ENCODE data around the gene OPN3. TPM values are rescaled to one million over a fixed set of nuclear protein-coding genes. Genes with fewer than 3 reads are reported as not detected.

Gene OPN3
- total RNA-seq, 1 donor from 2014 or later, result 12.5 TPM

DNA sequence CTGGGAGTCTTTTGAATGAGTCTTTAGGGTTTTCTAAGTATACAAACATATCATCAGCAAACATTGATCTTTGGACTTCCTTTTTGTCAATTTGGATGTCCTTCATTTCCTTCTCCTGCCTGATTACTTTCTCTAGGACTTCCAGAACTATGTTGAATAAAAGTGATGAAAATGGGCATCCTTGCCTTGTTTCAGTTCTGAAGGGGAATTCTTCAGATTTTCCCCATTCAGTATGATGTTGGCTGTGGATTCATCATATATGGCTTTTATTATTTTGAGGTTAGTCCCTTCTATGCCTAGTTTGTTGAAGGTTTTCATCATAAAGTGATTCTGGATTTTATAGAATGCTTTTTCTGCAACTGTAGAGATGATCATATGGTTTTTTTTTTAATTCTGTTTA lies 66.0 kb downstream of the OPN3 start:
- H3K36me3 Mint-ChIP-seq (ENCODE audit: unreplicated experiment), result no peaks in the 10 kb centered on the region
- TF ChIP-seq, protein P1, sequence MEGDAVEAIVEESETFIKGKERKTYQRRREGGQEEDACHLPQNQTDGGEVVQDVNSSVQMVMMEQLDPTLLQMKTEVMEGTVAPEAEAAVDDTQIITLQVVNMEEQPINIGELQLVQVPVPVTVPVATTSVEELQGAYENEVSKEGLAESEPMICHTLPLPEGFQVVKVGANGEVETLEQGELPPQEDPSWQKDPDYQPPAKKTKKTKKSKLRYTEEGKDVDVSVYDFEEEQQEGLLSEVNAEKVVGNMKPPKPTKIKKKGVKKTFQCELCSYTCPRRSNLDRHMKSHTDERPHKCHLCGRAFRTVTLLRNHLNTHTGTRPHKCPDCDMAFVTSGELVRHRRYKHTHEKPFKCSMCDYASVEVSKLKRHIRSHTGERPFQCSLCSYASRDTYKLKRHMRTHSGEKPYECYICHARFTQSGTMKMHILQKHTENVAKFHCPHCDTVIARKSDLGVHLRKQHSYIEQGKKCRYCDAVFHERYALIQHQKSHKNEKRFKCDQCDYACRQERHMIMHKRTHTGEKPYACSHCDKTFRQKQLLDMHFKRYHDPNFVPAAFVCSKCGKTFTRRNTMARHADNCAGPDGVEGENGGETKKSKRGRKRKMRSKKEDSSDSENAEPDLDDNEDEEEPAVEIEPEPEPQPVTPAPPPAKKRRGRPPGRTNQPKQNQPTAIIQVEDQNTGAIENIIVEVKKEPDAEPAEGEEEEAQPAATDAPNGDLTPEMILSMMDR (IDR thresholded peaks at IDR 0.05; ENCODE audit: partially characterized antibody, unreplicated experiment), result no peak
- no peak for DNase-seq
- H3K27ac Mint-ChIP-seq (ENCODE audit: unreplicated experiment), result no peak overlapping the region
- H3K27me3 Mint-ChIP-seq (ENCODE audit: unreplicated experiment), result no peaks in the 10 kb centered on the region
- no peak overlapping the region for H3K4me3 Mint-ChIP-seq (ENCODE audit: unreplicated experiment)
- peaks cover 1% of the 10 kb centered on the region for H3K9me3 Mint-ChIP-seq (ENCODE audit: unreplicated experiment)
- H3K4me1 Mint-ChIP-seq (ENCODE audit: low read depth, unreplicated experiment), result no peaks in the 10 kb centered on the region

DNA sequence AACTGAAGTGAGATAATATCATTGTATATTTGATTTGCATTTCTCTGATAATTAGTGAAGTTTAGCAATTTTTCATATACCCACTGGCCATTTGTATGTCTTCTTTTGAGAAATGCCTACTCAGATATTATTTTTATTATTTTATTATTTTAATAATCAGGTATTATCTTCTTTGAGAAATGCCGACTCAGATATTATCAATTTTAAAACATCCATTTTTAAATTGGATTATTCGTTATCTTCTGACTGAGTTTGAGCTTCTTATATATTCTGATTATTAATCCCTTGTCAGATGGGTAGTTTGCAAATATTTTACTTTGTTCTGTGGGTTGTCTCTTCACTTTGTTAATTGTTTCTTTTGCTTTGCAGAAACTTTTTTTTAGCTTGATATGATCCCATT lies 70.3 kb downstream of the OPN3 start:
- no peaks in the 10 kb centered on the region for H3K36me3 Mint-ChIP-seq (ENCODE audit: unreplicated experiment)
- peaks cover 2% of the 10 kb centered on the region for H3K27me3 Mint-ChIP-seq (ENCODE audit: unreplicated experiment)
- no peaks in the 10 kb centered on the region for H3K9me3 Mint-ChIP-seq (ENCODE audit: unreplicated experiment)
- DNase-seq, result no peak
- TF ChIP-seq, protein P1 (IDR thresholded peaks at IDR 0.05; ENCODE audit: partially characterized antibody, unreplicated experiment), result no peak
- no peaks in the 10 kb centered on the region for H3K4me1 Mint-ChIP-seq (ENCODE audit: low read depth, unreplicated experiment)
- no peak overlapping the region for H3K4me3 Mint-ChIP-seq (ENCODE audit: unreplicated experiment)
- no peak overlapping the region for H3K27ac Mint-ChIP-seq (ENCODE audit: unreplicated experiment)

DNA sequence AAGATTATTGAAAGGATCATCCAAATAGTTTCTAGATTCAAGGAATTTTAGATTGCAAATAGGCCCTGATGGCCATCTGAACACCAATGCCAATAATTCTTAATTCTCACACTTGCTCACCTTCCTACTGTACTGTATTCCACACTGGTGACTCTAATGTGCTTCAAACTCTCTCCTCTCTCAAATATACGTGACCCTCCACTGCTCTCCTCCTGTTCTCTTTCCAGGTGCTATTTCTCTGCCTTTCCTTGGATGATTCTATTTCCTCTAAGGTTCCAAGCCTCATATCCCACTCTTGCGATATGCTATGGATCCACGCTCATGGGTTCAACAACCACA lies 79.4 kb downstream of the OPN3 start:
- no peak for DNase-seq
- H3K9me3 Mint-ChIP-seq (ENCODE audit: unreplicated experiment), result no peaks in the 10 kb centered on the region
- TF ChIP-seq, protein P1 (IDR thresholded peaks at IDR 0.05; ENCODE audit: partially characterized antibody, unreplicated experiment), result no peak
- peaks cover 4% of the 10 kb centered on the region for H3K27me3 Mint-ChIP-seq (ENCODE audit: unreplicated experiment)
- H3K4me3 Mint-ChIP-seq (ENCODE audit: unreplicated experiment), result no peak overlapping the region
- H3K4me1 Mint-ChIP-seq (ENCODE audit: low read depth, unreplicated experiment), result no peaks in the 10 kb centered on the region
- H3K27ac Mint-ChIP-seq (ENCODE audit: unreplicated experiment), result no peak overlapping the region
- no peaks in the 10 kb centered on the region for H3K36me3 Mint-ChIP-seq (ENCODE audit: unreplicated experiment)

DNA sequence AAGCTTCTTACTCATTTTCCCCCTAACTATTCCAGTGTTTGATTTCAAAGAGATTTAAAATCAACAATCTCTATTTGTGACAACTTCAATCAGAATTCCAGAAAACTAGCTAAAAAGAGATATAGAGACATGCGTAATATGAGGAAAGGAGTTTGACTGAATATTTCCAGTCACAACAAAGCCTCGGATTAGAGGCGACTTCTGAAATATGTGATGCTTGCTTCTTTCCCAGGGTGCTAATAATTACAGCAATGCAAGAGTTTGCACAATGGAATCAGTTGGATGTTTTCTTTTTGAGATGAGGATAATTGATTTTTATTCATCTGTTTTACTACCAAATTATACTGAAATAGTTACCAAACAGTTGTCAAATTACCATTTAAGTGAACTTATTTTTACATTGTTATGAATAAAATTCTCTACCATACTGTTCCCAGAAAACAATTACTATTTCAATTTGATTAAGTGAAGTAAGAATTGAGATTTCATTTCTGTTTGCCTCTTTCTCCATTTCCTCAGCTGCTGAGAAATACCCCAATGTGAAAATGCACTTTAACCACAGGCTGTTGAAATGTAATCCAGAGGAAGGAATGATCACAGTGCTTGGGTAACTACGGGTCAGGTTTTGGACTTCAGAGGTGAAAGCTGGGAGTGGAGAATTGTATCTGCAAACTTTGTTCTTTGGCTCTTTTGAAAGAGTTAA lies 79.9 kb downstream of the OPN3 start:
- Mint-ChIP-seq H3K36me3 (ENCODE audit: unreplicated experiment) (no peaks in the 10 kb centered on the region), H3K4me1 (ENCODE audit: low read depth, unreplicated experiment) (no peaks in the 10 kb centered on the region), H3K27ac (ENCODE audit: unreplicated experiment) (no peak overlapping the region), H3K4me3 (ENCODE audit: unreplicated experiment) (no peak overlapping the region), H3K27me3 (ENCODE audit: unreplicated experiment) (peaks cover 4% of the 10 kb centered on the region), H3K9me3 (ENCODE audit: unreplicated experiment) (no peaks in the 10 kb centered on the region)
- no peak for DNase-seq
- TF ChIP-seq, protein P1 (IDR thresholded peaks at IDR 0.05; ENCODE audit: partially characterized antibody, unreplicated experiment), result no peak

DNA sequence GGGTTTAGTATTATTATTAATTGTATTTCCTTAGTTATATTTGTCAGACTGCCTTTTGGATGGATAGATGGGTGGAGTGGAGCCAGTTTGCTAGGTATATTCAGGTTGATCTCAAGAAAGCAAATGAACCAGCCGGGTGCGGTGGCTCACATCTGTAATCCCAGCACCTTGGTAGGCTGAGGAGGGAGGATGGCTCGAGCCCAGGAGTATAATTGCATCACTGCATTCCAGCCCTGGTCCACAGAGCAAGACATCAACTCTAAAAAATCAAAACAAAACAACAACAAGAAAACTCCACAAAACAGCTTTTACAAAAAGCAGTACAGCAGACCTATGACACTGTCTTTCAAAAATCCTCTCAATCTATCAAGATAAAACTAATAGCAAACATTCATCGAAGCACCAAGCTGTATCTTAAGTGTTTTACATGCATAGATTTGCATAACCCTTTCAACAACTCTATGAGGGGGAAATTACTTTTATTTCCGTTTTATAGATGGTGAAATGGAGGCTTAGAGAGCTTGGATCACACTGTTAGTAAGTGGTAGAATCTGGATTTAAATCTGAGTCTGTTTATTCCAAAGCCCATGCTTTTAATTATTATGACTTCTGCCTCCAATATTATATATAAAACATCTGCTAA lies 82.5 kb downstream of the OPN3 start:
- Mint-ChIP-seq H3K27me3 (ENCODE audit: unreplicated experiment) (peaks cover 2% of the 10 kb centered on the region), H3K4me1 (ENCODE audit: low read depth, unreplicated experiment) (no peaks in the 10 kb centered on the region), H3K27ac (ENCODE audit: unreplicated experiment) (no peak overlapping the region), H3K9me3 (ENCODE audit: unreplicated experiment) (no peaks in the 10 kb centered on the region), H3K4me3 (ENCODE audit: unreplicated experiment) (no peak overlapping the region), H3K36me3 (ENCODE audit: unreplicated experiment) (no peaks in the 10 kb centered on the region)
- no peak for DNase-seq
- TF ChIP-seq, protein P1 (IDR thresholded peaks at IDR 0.05; ENCODE audit: partially characterized antibody, unreplicated experiment), result no peak
